HG02840 (cell line): ENCODE data around the gene FOXK2.

Source experiments
- ATAC-seq: cut with Tn5 transposase; IDR thresholded peaks from one replicate; pipeline ENCODE4 v1.9.1; 2021; ENCODE audit warnings: mild to moderate bottlenecking, moderate library complexity, moderate number of reproducible peaks; ENCODE audit not compliant: unreplicated experiment, low FRiP score

The FOXK2 gene

GRCh38 chr17:82601447-82602000 lies 82.0 kb downstream of the FOXK2 start:
- no peak for ATAC-seq

- ATAC-seq, result no peak
These were observed 83.0 kb downstream of the FOXK2 start for GRCh38 chr17:82602487-82602886.

DNA sequence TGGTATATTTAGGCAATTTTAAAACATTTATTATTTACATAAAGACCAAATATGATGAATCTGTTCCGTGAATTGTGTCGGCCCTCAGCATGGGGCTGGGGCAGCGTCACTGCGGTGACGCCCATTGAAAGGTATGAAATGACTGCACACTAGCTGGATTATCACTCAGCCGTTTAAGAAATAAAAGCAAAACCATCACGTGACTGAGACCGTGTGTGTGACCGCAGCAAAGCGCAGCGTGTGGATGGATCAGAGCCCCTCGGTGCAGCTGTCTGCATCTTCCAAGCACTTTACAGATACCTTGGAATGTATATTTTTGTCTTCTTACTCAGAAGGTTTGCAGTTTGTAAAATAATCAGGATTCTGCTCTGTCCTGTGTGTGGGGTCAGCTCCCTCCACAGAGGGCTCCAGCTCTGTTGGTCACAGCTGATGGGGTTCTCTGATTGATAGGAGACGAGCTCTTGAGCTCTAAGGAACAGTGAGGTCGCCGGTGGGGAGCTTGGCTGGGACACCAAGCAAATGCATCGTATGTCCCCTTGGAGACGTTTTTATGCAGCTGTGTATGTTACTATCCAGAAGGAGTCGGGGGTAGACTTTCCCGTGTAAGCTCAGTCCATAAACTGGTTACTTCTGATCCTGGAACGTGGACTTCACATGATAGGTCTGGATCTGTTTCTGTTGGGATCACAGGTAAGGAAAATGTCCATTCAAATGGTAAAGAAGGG lies 83.6 kb downstream of the FOXK2 start:
- ATAC-seq, result no peak

GRCh38 chr17:82603981-82604448 lies 84.5 kb downstream of the FOXK2 start:
- ATAC-seq, result no peak

DNA sequence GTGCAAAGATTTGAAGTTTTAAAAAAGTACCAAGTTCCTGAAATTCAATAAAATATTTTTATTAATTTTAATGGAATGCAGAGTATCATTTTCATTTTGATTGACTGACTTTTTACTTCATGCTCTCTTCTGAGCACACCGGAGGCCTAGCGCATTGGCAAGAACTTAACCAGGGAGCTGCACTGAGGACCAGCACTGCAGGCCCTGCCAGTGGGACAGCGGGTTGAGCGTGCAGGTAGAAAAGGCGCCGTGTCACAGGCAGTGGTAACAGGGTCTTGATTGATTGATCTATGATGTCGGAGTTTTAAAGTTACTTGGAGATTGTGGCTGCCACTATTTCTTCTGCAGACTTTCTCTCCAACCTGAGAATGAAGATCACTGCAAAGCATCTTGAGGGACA lies 85.0 kb downstream of the FOXK2 start:
- no peak for ATAC-seq

DNA sequence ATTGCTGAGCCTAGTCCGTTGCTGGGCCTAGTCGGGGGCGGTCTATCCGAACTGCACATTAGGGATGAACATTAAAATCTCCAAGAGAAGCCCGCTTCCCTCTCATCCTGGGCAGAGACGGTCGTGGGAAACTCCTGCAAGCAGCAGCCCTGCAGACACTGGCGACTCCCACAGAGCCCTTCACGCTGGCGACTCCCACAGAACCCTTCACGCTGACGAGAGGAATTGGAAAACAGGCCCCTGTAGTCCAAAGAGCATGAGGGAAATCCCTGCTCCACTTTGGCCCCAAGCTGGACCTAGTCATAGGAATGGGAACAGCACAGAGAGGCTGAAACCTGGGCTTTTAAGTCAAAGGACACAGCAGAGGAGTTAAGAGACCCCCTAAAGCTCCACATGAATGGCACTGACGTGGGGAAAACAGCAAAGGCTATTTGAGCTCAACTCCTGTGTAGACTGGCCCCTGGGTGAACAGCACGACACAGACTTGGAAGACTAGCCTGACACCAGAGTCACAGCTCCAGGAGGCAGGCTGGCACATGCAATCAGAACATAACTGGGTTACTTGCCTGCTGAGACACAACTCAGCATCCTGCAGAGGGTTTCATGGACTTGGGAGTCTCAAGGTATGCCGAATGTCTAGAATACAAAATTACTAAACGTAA lies 86.5 kb downstream of the FOXK2 start:
- no peak for ATAC-seq

DNA sequence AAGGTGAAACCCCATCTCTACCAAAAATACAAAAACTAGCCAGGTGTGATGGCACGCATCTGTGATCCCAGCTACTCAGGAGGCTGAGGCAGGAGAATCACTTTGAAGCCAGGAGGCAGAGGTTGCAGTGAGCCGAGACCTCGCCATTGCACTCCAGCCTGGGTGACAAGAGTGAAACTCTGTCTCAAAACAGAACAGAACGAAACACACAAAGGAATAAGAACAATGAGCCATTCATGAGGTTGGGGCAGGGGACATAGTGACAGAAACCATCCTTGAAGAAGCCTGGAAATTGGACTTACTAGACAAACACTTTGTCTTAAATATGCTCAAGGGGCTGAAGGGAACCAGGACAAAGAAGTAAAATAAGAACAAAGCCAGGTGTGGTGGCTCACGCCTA lies 89.3 kb downstream of the FOXK2 start:
- no peak for ATAC-seq

- ATAC-seq, result no peak
These were observed 90.1 kb downstream of the FOXK2 start for GRCh38 chr17:82609655-82610054.

GRCh38 chr17:82611140-82612058 lies 91.9 kb downstream of the FOXK2 start:
- no peak for ATAC-seq

- ATAC-seq, result no peak
These were observed 94.0 kb downstream of the FOXK2 start for GRCh38 chr17:82613283-82614094.

DNA sequence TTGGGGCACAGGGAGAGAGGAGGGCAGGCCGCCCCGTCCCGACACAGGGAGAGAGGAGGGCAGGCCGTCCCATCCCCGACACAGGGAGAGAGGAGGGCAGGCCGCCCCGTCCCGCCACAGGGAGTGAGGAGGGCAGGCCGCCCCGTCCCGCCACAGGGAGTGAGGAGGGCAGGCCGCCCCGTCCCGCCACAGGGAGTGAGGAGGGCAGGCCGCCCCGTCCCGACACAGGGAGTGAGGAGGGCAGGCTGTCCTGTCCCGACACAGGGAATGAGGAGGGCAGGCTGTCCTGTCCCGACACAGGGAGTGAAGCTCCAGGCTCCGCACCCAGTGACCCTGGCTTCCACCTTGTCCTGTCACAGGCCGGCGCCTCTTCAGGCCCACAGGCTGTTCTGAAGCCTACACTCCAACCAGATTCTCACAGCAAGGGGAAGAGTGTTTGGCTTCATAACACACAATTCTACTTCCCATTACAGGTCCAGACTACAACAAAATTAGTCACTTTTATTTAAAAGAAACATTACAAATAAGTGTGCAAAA lies 94.6 kb downstream of the FOXK2 start:
- ATAC-seq, result no peak

- no peak for ATAC-seq
These were observed 95.8 kb downstream of the FOXK2 start for GRCh38 chr17:82615084-82616020.

- ATAC-seq, result no peak
These were observed 96.6 kb downstream of the FOXK2 start for GRCh38 chr17:82616021-82616711.

DNA sequence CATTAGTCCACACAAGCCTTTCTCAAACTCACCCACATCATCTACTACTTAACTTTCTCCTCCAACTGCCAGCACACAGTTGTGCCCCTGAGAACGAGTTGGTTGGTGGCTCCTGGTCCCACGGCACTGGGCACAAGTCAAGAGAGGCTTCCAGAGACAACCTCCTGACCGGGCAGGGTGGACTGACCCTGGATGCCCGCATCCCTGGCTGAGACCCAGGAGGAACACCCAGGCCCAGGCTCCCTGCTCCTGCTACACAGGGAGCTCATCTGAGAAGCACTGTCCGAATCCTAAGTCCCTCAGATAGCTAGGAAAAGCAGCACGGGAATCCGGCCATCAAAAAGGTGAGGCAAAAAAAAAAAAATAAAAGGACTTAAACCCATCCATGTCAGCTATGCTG lies 99.7 kb downstream of the FOXK2 start:
- no peak for ATAC-seq

DNA sequence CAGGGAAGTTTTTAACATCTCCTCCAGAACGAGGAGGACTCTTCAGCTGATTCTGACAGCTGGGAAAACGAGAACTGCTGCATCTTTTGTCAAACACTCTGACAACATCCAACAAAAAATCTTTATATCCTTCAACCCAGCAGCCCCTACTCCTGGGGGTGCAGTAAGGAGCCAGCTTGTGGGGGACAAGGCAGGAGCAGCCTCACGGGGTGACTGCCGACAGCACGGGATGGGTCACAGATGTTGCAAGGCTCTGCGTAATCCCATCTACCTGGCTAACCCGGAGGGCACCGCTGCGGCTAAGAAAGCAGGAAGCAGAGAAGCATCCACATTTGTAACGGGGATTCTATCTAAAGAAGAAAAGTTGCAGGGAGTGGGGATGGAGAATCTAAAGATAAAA lies 100.1 kb downstream of the FOXK2 start:
- ATAC-seq, result no peak

GRCh38 chr17:82623707-82624106 lies 104.2 kb downstream of the FOXK2 start:
- no peak for ATAC-seq

GRCh38 chr17:82627405-82627804 lies 107.9 kb downstream of the FOXK2 start:
- no peak for ATAC-seq

DNA sequence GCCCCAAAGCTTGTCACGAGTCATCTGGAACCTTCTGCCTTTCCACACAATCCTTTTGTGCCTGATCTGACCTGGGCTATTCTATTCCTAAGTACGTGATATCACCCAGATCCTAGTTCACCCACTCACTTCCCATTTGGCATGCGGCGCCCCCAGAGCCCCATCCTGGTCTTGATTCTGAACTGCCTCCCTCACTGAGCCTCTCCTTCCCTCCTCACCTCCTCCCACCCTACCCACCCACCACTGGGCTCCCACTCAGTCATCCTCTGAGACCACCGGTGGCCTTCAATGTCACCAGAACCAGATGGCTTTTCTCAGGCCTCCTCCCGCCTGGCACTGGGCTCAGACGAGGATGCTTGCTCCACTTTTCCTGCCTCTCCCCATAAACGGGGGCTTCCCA lies 110.2 kb downstream of the FOXK2 start:
- no peak for ATAC-seq
